ENCODE data around the gene MTERF2. TPM values are rescaled to one million over a fixed set of nuclear protein-coding genes. Genes with fewer than 3 reads are reported as not detected.

Gene MTERF2
- total and polyA plus RNA-seq, 11 donors, result 14.9 to 46.1 (median 27.8) TPM

DNA sequence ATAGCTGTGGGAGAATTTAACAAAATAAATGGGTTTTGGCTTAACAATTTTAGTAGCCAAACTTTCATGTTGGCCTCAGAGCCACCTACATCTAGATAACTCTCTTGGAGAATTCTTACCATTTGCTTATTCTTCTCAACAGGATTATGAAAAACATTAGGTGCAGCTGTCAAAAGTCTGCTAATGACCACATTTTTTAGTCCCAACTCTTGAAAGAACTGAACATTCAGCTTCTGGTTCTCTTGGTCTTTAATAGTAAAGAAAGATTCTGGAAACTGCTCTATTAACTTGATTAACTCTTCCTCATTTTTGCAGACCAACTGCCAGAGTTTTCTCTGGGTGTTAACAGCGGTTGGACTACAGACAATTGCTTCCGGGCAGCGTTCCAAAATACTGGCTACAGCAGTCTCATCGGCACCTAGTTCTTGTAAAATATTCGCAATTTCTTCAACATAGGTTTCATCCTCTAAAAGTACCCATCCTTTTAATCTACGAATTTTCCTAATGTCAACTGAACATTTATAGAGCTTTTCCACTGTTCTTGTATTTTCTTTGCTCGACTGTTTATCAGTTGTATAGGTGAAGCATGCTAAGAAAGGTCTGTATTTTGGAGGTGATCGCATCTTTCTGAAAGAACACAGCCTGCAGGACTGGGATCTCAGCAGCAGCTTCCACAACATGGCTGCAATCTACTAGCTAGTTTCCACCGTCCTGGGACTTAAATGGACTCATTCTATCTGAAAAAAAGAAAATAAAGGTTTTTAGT lies 8.7 kb downstream of the MTERF2 start:
- Histone ChIP-seq H3K4me1 (peaks cover 0 to 74% (median 43%) of the 10 kb centered on the region in 12 donors), H3K4me3 (no peak overlapping the region), H3K27ac (peak overlapping the region in 11 of 12 donors; percentile 12 to 87 (median 68)), H3K9me3 (no peaks in the 10 kb centered on the region), H3K36me3 (peaks cover 0 to 21% (median 0%) of the 10 kb centered on the region in 9 donors), H3K27me3 (no peaks in the 10 kb centered on the region)
- DNase-seq (peak; percentile 66 to 79 (median 71)), ATAC-seq (peak in 3 of 4 donors; percentile 9 to 29 (median 27))
- intact Hi-C loops (cut with DNase I), result no loop called here
- WGBS, 4 donors, result 22 to 30% (median 23%) methylated on average over 9 of the region's 9 CpGs
- TF ChIP-seq, protein P1, sequence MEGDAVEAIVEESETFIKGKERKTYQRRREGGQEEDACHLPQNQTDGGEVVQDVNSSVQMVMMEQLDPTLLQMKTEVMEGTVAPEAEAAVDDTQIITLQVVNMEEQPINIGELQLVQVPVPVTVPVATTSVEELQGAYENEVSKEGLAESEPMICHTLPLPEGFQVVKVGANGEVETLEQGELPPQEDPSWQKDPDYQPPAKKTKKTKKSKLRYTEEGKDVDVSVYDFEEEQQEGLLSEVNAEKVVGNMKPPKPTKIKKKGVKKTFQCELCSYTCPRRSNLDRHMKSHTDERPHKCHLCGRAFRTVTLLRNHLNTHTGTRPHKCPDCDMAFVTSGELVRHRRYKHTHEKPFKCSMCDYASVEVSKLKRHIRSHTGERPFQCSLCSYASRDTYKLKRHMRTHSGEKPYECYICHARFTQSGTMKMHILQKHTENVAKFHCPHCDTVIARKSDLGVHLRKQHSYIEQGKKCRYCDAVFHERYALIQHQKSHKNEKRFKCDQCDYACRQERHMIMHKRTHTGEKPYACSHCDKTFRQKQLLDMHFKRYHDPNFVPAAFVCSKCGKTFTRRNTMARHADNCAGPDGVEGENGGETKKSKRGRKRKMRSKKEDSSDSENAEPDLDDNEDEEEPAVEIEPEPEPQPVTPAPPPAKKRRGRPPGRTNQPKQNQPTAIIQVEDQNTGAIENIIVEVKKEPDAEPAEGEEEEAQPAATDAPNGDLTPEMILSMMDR (IDR thresholded peaks at IDR 0.05), result no peak
- no peak for TF ChIP-seq POLR2A (IDR thresholded peaks at IDR 0.05)

DNA sequence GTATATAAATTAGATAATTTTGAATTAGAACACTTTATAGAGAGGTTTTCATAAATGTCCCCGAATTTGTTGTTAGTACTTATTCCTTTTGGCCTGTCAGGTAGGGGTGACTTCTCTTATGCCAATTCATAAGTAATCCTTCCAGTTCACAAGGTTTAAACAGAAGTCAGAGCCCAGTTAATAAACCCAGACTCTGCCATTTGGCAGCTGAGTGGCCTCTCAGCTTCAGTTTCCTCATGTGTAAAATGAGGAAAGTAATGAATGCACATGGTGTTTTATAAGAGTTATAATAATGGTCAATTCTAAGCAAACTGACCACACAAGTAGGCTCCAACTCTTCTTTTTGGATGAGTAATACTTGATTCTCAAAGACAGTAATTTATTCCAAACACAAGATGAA lies 10.3 kb downstream of the MTERF2 start:
- DNase-seq (no peak), ATAC-seq (peak in 1 of 4 donors; percentile 31)
- peaks cover 0 to 22% (median 6%) of the 10 kb centered on the region in 9 donors for H3K36me3 ChIP-seq
- peak overlapping the region; percentile 9 to 87 (median 68) for H3K27ac ChIP-seq
- H3K27me3 ChIP-seq, result no peaks in the 10 kb centered on the region
- no peaks in the 10 kb centered on the region for H3K9me3 ChIP-seq
- 54 to 82% (median 66%) methylated on average over 1 of the region's 1 CpG for WGBS, 4 donors
- H3K4me1 ChIP-seq, result peaks cover 0 to 80% (median 49%) of the 10 kb centered on the region in 12 donors
- TF ChIP-seq, protein P1 (IDR thresholded peaks at IDR 0.05), result no peak
- TF ChIP-seq POLR2A (IDR thresholded peaks at IDR 0.05), result no peak
- H3K4me3 ChIP-seq, result no peak overlapping the region
- intact Hi-C loops (cut with DNase I), result no loop called here

DNA sequence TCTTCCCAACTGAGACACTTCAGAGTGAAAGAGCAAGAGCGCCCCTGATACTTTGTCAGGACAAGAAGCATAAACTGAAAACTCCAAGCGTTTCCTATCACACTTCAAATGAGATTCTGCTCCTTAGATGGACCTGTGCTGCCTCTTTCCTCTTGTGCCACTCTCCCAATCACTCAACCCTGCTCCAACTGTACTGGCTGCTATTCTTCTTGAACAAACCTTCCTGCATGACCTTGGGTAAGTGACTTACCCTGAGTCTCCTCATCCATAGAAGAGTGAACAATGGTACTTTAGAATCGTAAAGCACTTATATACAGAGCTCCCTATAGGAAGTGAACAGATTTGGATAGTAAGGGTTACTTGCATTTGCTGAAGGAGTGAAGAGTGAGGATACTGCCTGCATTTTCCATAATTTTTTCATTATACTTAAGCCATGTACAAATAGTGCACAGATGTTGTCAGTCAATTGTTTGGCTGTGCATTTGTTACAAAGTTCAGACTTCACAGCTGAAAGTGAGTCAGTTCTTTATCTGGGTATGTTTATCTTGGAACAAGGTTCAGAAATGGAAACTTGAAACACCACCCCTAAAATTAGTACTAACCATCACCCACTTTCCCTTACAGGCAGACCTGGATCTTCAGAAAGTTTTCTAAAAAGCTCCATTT lies 10.8 kb downstream of the MTERF2 start:
- intact Hi-C loops (cut with DNase I), result no loop called here
- Histone ChIP-seq H3K36me3 (peaks cover 0 to 28% (median 11%) of the 10 kb centered on the region in 9 donors), H3K27ac (peak overlapping the region; percentile 15 to 87 (median 68)), H3K9me3 (no peaks in the 10 kb centered on the region), H3K4me3 (no peak overlapping the region), H3K27me3 (no peaks in the 10 kb centered on the region), H3K4me1 (peaks cover 0 to 77% (median 46%) of the 10 kb centered on the region in 12 donors)
- WGBS, 4 donors, result 71 to 82% (median 75%) methylated on average over 3 of the region's 3 CpGs
- no peak for DNase-seq
- no peak for TF ChIP-seq POLR2A (IDR thresholded peaks at IDR 0.05)
- TF ChIP-seq, protein P1 (IDR thresholded peaks at IDR 0.05), result no peak
- peak; percentile 70 to 85 (median 82) for ATAC-seq

DNA sequence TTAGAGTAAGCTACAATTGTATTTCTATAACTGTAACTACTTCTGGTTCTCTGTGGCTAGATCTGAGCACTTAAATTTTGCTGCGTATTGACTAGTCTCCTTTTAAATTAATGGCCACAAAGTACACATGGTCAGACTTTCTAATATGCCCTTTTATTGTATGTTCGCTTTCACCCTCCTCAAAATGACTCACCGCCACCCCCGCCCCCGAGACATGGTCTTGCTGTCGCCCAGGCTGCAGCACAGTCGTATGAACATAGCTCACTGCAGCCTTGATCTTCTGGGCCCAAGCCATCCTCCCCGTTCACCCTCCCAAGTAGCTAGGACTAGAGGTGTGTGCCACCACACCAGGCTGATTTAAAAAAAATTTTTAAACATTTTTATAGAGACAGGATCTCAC lies 11.8 kb downstream of the MTERF2 start:
- Histone ChIP-seq H3K27me3 (no peaks in the 10 kb centered on the region), H3K4me1 (peaks cover 0 to 69% (median 42%) of the 10 kb centered on the region in 12 donors), H3K27ac (peak overlapping the region in 8 of 12 donors; percentile 33 to 87 (median 71)), H3K9me3 (no peaks in the 10 kb centered on the region), H3K4me3 (no peak overlapping the region), H3K36me3 (peaks cover 0 to 38% (median 22%) of the 10 kb centered on the region in 9 donors)
- ATAC-seq (no peak), DNase-seq (no peak)
- intact Hi-C loops (cut with DNase I), result no loop called here
- no peak for TF ChIP-seq POLR2A (IDR thresholded peaks at IDR 0.05)
- TF ChIP-seq, protein P1 (IDR thresholded peaks at IDR 0.05), result no peak
- WGBS, 4 donors, result 96 to 98% (median 97%) methylated on average over 8 of the region's 8 CpGs
